HCT116 (cell line): Measurements from ENCODE around the gene FGF22.

Experiments
- CTCF ChIP-seq, 3 experiments: fragments of 200-600 bp in 1 of 3; sonication (generic) in 1 of 3; IDR thresholded peaks in 2 of 3; conservative IDR thresholded peaks in 1 of 3; 2 replicates each; pipeline ENCODE4 v1.5.1; 2012 to 2017; ENCODE audit warnings: low read depth in 2 of 3, low read length in 2 of 3, antibody characterized with exemption in 1 of 3, borderline replicate concordance in 1 of 3, control low read depth in 1 of 3, mild to moderate bottlenecking in 1 of 3, mixed read lengths in 1 of 3, mixed run types in 1 of 3, moderate library complexity in 1 of 3; ENCODE audit not compliant: insufficient read depth in 1 of 3
- EGR1 ChIP-seq: IDR thresholded peaks from 2 replicates; pipeline ENCODE4 v1.6.1; 2012; ENCODE audit warnings: low read depth
- EZH2 ChIP-seq: fragments of 200-600 bp; sonication (generic); IDR thresholded peaks from 2 replicates; pipeline ENCODE4 v1.6.1; 2017; ENCODE audit warnings: antibody characterized with exemption, mixed run types
- JUND ChIP-seq: IDR thresholded peaks from 2 replicates; pipeline ENCODE4 v1.6.1; 2012
- POLR2A ChIP-seq: IDR thresholded peaks from 2 replicates; pipeline ENCODE4 v1.7.0; 2011; ENCODE audit warnings: borderline replicate concordance; ENCODE audit not compliant: insufficient read depth, insufficient read length; ENCODE audit errors: extremely low read depth
- REST ChIP-seq: IDR thresholded peaks from 2 replicates; pipeline ENCODE4 v1.6.1; 2012; ENCODE audit warnings: low read depth
- SIN3A ChIP-seq: IDR thresholded peaks from 2 replicates; pipeline ENCODE4 v1.6.1; 2012; ENCODE audit warnings: low read depth
- SP1 ChIP-seq: IDR thresholded peaks from 2 replicates; pipeline ENCODE4 v1.6.1; 2012; ENCODE audit warnings: low read depth
- SRF ChIP-seq: IDR thresholded peaks from 2 replicates; pipeline ENCODE4 v1.6.1; 2012; ENCODE audit warnings: low read depth
- ZNF274 ChIP-seq: fragments of 200-500 bp; sonication (Bioruptor generic); IDR thresholded peaks from 2 replicates; pipeline ENCODE4 v1.6.1; 2014; ENCODE audit warnings: mild to moderate bottlenecking, low read depth, low read length, inconsistent platforms

DNA sequence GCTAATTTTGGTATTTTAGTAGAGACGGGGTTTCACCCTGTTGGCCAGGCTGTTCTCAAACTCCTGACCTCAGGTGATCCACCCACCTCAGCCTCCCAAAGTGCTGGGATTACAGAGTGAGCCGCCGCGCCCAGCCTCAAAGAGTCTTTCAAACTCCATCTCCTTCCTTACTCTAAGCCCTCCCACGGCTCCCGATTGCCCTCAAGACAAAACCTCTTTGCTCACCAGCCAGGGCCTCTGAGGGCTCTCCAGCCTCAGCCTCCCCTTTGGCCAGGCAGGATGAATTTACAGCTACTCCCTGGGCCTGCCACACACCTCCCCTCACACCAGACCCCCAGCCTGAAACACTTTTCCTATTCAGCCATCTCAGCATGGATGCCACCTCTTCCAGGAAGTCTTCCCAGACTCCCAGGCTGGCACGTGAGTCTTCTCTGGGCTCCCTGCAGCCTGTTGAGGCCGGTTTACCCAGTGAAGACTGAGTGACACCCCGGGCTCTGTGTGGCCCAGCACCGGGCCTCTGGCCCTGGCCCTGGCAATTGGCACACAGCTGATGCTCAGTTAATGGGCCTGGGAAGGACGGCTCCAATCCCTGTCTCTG lies 48.0 kb downstream of the FGF22 start:
- TF ChIP-seq CTCF (IDR thresholded peaks at IDR 0.05 in 2 of 3, conservative IDR thresholded peaks at IDR 0.05 in 1 of 3; ENCODE audit: borderline replicate concordance in 1 of 3, insufficient read depth in 1 of 3, low read depth in 2 of 3, low read length in 2 of 3) (no peak), SP1 (no peak), EZH2 (no peak), EGR1 (no peak), SIN3A (no peak), POLR2A (no peak), REST (no peak), SRF (no peak), ZNF274 (no peak), JUND (no peak)
